Muscle layer of duodenum (tissue), 2 donors: ENCODE results near the gene GULP1.
"Not testable (repeated sequence)": the region's sequence is repeated elsewhere in the genome, so short reads cannot be mapped to it uniquely, and the experiment has no call there.

Source experiments
- H3K27ac ChIP-seq: one replicate; pipeline ENCODE4 v1.7.0; 2013; ENCODE audit warnings: mild to moderate bottlenecking, low read length
- H3K27me3 ChIP-seq: one replicate; pipeline ENCODE4 v1.7.0; 2013; ENCODE audit warnings: low read depth, mild to moderate bottlenecking, control low read depth, low read length
- H3K36me3 ChIP-seq, 2 donors: one replicate each; pipeline ENCODE4 v1.7.0; 2013; ENCODE audit warnings: low read length in 2 of 2, control low read depth in 1 of 2, mild to moderate bottlenecking in 1 of 2; ENCODE audit not compliant: insufficient read depth in 2 of 2, control insufficient read depth in 1 of 2
- H3K4me1 ChIP-seq, 2 donors: one replicate each; pipeline ENCODE4 v1.7.0; 2013; ENCODE audit warnings: low read length in 2 of 2, mild to moderate bottlenecking in 2 of 2, control low read depth in 1 of 2, moderate library complexity in 1 of 2; ENCODE audit not compliant: insufficient read depth in 2 of 2, control insufficient read depth in 1 of 2
- H3K4me3 ChIP-seq, 2 donors: one replicate each; pipeline ENCODE4 v1.7.0; 2013; ENCODE audit warnings: low read length in 2 of 2, low read depth in 1 of 2, mild to moderate bottlenecking in 1 of 2
- H3K9me3 ChIP-seq, 2 donors: one replicate each; pipeline ENCODE4 v1.7.0; 2013; ENCODE audit warnings: low read length in 2 of 2, control low read depth in 1 of 2, mild to moderate bottlenecking in 1 of 2; ENCODE audit not compliant: control insufficient read depth in 1 of 2
- donor health status: healthy.

GULP1 gene

GRCh38 chr2:188557081-188557480 is 265.4 kb downstream of the GULP1 start:
- H3K36me3 ChIP-seq = no peaks in the 10 kb centered on the region
- H3K27ac ChIP-seq = no peak overlapping the region
- H3K4me1 ChIP-seq = no peaks in the 10 kb centered on the region
- H3K9me3 ChIP-seq = peaks cover 0 to 3% of the 10 kb centered on the region in 2 donors
- no peaks in the 10 kb centered on the region for H3K27me3 ChIP-seq
- H3K4me3 ChIP-seq = no peak overlapping the region

- not testable (repeated sequence) for H3K36me3 ChIP-seq, H3K27me3 ChIP-seq, H3K27ac ChIP-seq, H3K9me3 ChIP-seq, H3K4me1 ChIP-seq, H3K4me3 ChIP-seq
These were observed 267.8 kb downstream of the GULP1 start for GRCh38 chr2:188559455-188559854.

- Histone ChIP-seq H3K27ac (no peak overlapping the region), H3K4me3 (no peak overlapping the region), H3K4me1 (no peaks in the 10 kb centered on the region), H3K9me3 (peaks cover 0 to 3% of the 10 kb centered on the region in 2 donors), H3K27me3 (no peaks in the 10 kb centered on the region), H3K36me3 (no peaks in the 10 kb centered on the region)
These were observed 269.9 kb downstream of the GULP1 start for GRCh38 chr2:188561473-188561979.

- H3K4me1 ChIP-seq = no peaks in the 10 kb centered on the region
- no peaks in the 10 kb centered on the region for H3K27me3 ChIP-seq
- no peak overlapping the region for H3K4me3 ChIP-seq
- H3K9me3 ChIP-seq = no peaks in the 10 kb centered on the region
- peaks cover 0 to 11% of the 10 kb centered on the region in 2 donors for H3K36me3 ChIP-seq
- no peak overlapping the region for H3K27ac ChIP-seq
These were observed 277.9 kb downstream of the GULP1 start for GRCh38 chr2:188569431-188570165.

- H3K27me3 ChIP-seq = no peaks in the 10 kb centered on the region
- H3K4me3 ChIP-seq = no peak overlapping the region
- no peak overlapping the region for H3K27ac ChIP-seq
- no peaks in the 10 kb centered on the region for H3K4me1 ChIP-seq
- peaks cover 0 to 11% of the 10 kb centered on the region in 2 donors for H3K36me3 ChIP-seq
- no peaks in the 10 kb centered on the region for H3K9me3 ChIP-seq
These were observed 278.7 kb downstream of the GULP1 start for GRCh38 chr2:188570370-188570769.

GRCh38 chr2:188571543-188572303 is 280.0 kb downstream of the GULP1 start:
- Histone ChIP-seq H3K36me3 (peaks cover 0 to 11% of the 10 kb centered on the region in 2 donors), H3K9me3 (no peaks in the 10 kb centered on the region), H3K27ac (no peak overlapping the region), H3K27me3 (no peaks in the 10 kb centered on the region), H3K4me1 (no peaks in the 10 kb centered on the region), H3K4me3 (no peak overlapping the region)

GRCh38 chr2:188572592-188572991 is 280.9 kb downstream of the GULP1 start:
- Histone ChIP-seq H3K4me3 (no peak overlapping the region), H3K4me1 (no peaks in the 10 kb centered on the region), H3K36me3 (peaks cover 0 to 11% of the 10 kb centered on the region in 2 donors), H3K27me3 (no peaks in the 10 kb centered on the region), H3K27ac (no peak overlapping the region), H3K9me3 (no peaks in the 10 kb centered on the region)

GRCh38 chr2:188573453-188573852 is 281.8 kb downstream of the GULP1 start:
- H3K27me3 ChIP-seq = no peaks in the 10 kb centered on the region
- H3K27ac ChIP-seq = no peak overlapping the region
- H3K4me1 ChIP-seq = peaks cover 0 to 4% of the 10 kb centered on the region in 2 donors
- no peak overlapping the region for H3K4me3 ChIP-seq
- no peaks in the 10 kb centered on the region for H3K9me3 ChIP-seq
- H3K36me3 ChIP-seq = peaks cover 0 to 11% of the 10 kb centered on the region in 2 donors

GRCh38 chr2:188576006-188576405 is 284.3 kb downstream of the GULP1 start:
- Histone ChIP-seq H3K4me3 (no peak overlapping the region), H3K36me3 (peaks cover 0 to 4% of the 10 kb centered on the region in 2 donors), H3K27ac (no peak overlapping the region), H3K9me3 (no peaks in the 10 kb centered on the region), H3K4me1 (peaks cover 0 to 8% of the 10 kb centered on the region in 2 donors), H3K27me3 (no peaks in the 10 kb centered on the region)

GRCh38 chr2:188576651-188577050 is 285.0 kb downstream of the GULP1 start:
- H3K4me3 ChIP-seq = no peak overlapping the region
- H3K36me3 ChIP-seq = no peaks in the 10 kb centered on the region
- H3K9me3 ChIP-seq = no peaks in the 10 kb centered on the region
- peaks cover 0 to 8% of the 10 kb centered on the region in 2 donors for H3K4me1 ChIP-seq
- H3K27ac ChIP-seq = no peak overlapping the region
- H3K27me3 ChIP-seq = no peaks in the 10 kb centered on the region

GRCh38 chr2:188577231-188577630 is 285.6 kb downstream of the GULP1 start:
- Histone ChIP-seq H3K4me3 (no peak overlapping the region), H3K27ac (no peak overlapping the region), H3K9me3 (no peaks in the 10 kb centered on the region), H3K36me3 (no peaks in the 10 kb centered on the region), H3K27me3 (no peaks in the 10 kb centered on the region), H3K4me1 (peaks cover 0 to 8% of the 10 kb centered on the region in 2 donors)
